H9 (cell line): ENCODE measurements around the gene ZFPM1. TPM values are rescaled to one million over a fixed set of nuclear protein-coding genes. Genes with fewer than 3 reads are reported as not detected.
A peak's percentile ranks its signal among the peaks of the same experiment; 100 is the strongest.

ENCODE experiments used
- DNase-seq: peaks from one replicate; pipeline ENCODE4 v3.0.0-alpha.2; 2017
- H2AFZ ChIP-seq: one replicate; pipeline ENCODE4 v1.6.1; 2013; ENCODE audit warnings: mild to moderate bottlenecking, low read length, control low read depth, moderate library complexity
- H2AK5ac ChIP-seq: 2 replicates; pipeline ENCODE4 v1.6.1; 2013; ENCODE audit warnings: low read length, control low read depth, mixed read lengths; ENCODE audit not compliant: insufficient read length
- H2BK120ac ChIP-seq: one replicate; pipeline ENCODE4 v1.6.1; 2013; ENCODE audit warnings: low read depth, mild to moderate bottlenecking, low read length, control low read depth, inconsistent platforms; ENCODE audit not compliant: poor library complexity, severe bottlenecking
- H2BK12ac ChIP-seq: 2 replicates; pipeline ENCODE4 v1.6.1; 2013; ENCODE audit warnings: low read length, control low read depth, mixed read lengths, low read depth; ENCODE audit not compliant: insufficient read length
- H2BK15ac ChIP-seq: 2 replicates; pipeline ENCODE4 v1.6.1; 2013; ENCODE audit warnings: low read depth, low read length, control low read depth
- H2BK20ac ChIP-seq: one replicate; pipeline ENCODE4 v1.6.1; 2013; ENCODE audit warnings: low read depth, mild to moderate bottlenecking, low read length, control low read depth, inconsistent platforms; ENCODE audit not compliant: poor library complexity, severe bottlenecking
- H2BK5ac ChIP-seq: 2 replicates; pipeline ENCODE4 v1.6.1; 2013; ENCODE audit warnings: low read length, control low read depth, mixed read lengths; ENCODE audit not compliant: insufficient read length
- H3K14ac ChIP-seq: 2 replicates; pipeline ENCODE4 v1.6.1; 2013; ENCODE audit warnings: low read length, control low read depth; ENCODE audit not compliant: insufficient read depth
- H3K18ac ChIP-seq: 2 replicates; pipeline ENCODE4 v1.6.1; 2013; ENCODE audit warnings: low read depth, mild to moderate bottlenecking, mixed read lengths, low read length, control low read depth; ENCODE audit not compliant: insufficient read length
- H3K23ac ChIP-seq: 2 replicates; pipeline ENCODE4 v1.6.1; 2013; ENCODE audit warnings: low read length, control low read depth, mixed read lengths, low read depth; ENCODE audit not compliant: insufficient read length
- H3K23me2 ChIP-seq: 2 replicates; pipeline ENCODE4 v1.6.1; 2013; ENCODE audit warnings: low read depth, mild to moderate bottlenecking, mixed read lengths, low read length, control low read depth; ENCODE audit not compliant: insufficient read length, poor library complexity, severe bottlenecking
- H3K27ac ChIP-seq: 2 replicates; pipeline ENCODE4 v1.5.1; 2013; ENCODE audit warnings: low read length, control low read depth, mixed read lengths, low read depth; ENCODE audit not compliant: insufficient read length
- H3K27me3 ChIP-seq: 2 replicates; pipeline ENCODE4 v1.6.1; 2013; ENCODE audit warnings: low read length, control low read depth, inconsistent platforms; ENCODE audit not compliant: insufficient read depth
- H3K4ac ChIP-seq: 2 replicates; pipeline ENCODE4 v1.6.1; 2013; ENCODE audit warnings: low read depth, mild to moderate bottlenecking, control low read depth, inconsistent platforms, low read length, moderate library complexity
- H3K4me1 ChIP-seq: 2 replicates; pipeline ENCODE4 v1.6.1; 2013; ENCODE audit warnings: low read length, control low read depth, inconsistent platforms; ENCODE audit not compliant: insufficient read depth
- H3K4me2 ChIP-seq: 2 replicates; pipeline ENCODE4 v1.6.1; 2013; ENCODE audit warnings: low read length, control low read depth, mixed read lengths; ENCODE audit not compliant: insufficient read length, insufficient read depth
- H3K56ac ChIP-seq: 2 replicates; pipeline ENCODE4 v1.6.1; 2013; ENCODE audit warnings: low read depth, mild to moderate bottlenecking, mixed read lengths, low read length, control low read depth; ENCODE audit not compliant: insufficient read length
- H3K79me1 ChIP-seq: 2 replicates; pipeline ENCODE4 v1.6.1; 2013; ENCODE audit warnings: low read depth, mild to moderate bottlenecking, moderate library complexity, low read length, control low read depth, inconsistent platforms; ENCODE audit not compliant: insufficient read depth, poor library complexity, severe bottlenecking
- H3K79me2 ChIP-seq: 2 replicates; pipeline ENCODE4 v1.6.1; 2013; ENCODE audit warnings: low read length, control low read depth, inconsistent platforms; ENCODE audit not compliant: insufficient read depth
- H3K9ac ChIP-seq: 2 replicates; pipeline ENCODE4 v1.6.1; 2013; ENCODE audit warnings: low read length, control low read depth, mixed read lengths; ENCODE audit not compliant: insufficient read length; ENCODE audit errors: extremely low read depth
- H3K9me3 ChIP-seq: one replicate; pipeline ENCODE4 v1.6.1; 2013; ENCODE audit warnings: low read depth, low read length, inconsistent platforms; ENCODE audit not compliant: control insufficient read depth
- H3T11ph ChIP-seq: one replicate; pipeline ENCODE4 v1.6.1; 2013; ENCODE audit warnings: mild to moderate bottlenecking, low read length, control low read depth, inconsistent platforms
- H4K20me1 ChIP-seq: one replicate; pipeline ENCODE4 v1.6.1; 2013; ENCODE audit not compliant: control insufficient read depth, insufficient read length, insufficient read depth
- H4K5ac ChIP-seq: 2 replicates; pipeline ENCODE4 v1.6.1; 2013; ENCODE audit warnings: low read depth, mild to moderate bottlenecking, mixed read lengths, low read length, control low read depth; ENCODE audit not compliant: insufficient read length
- H4K8ac ChIP-seq: replicated peaks from 2 replicates; pipeline ENCODE4 v1.6.1; 2013; ENCODE audit warnings: low read length, control low read depth, mixed read lengths, low read depth; ENCODE audit not compliant: insufficient read length
- H4K91ac ChIP-seq: 2 replicates; pipeline ENCODE4 v1.6.1; 2013; ENCODE audit warnings: low read depth, mild to moderate bottlenecking, moderate library complexity, mixed read lengths, low read length, control low read depth; ENCODE audit not compliant: insufficient read length
- H3K27ac Mint-ChIP-seq, 3 experiments: 2 replicates in 2 of 3; 3 replicates in 1 of 3; pipeline ENCODE4 v1.8.0; 2020 to 2021; ENCODE audit warnings: mixed read lengths in 3 of 3, mild to moderate bottlenecking in 1 of 3, moderate library complexity in 1 of 3
- H3K27me3 Mint-ChIP-seq: 2 replicates; pipeline ENCODE4 v1.8.0; 2021; ENCODE audit warnings: low read depth, mild to moderate bottlenecking, moderate library complexity, mixed read lengths
- H3K36me3 Mint-ChIP-seq, 3 experiments: 2 replicates in 2 of 3; 3 replicates in 1 of 3; pipeline ENCODE4 v1.8.0; 2020 to 2021; ENCODE audit warnings: low read depth in 3 of 3, mixed read lengths in 3 of 3; ENCODE audit not compliant: insufficient read depth in 1 of 3
- H3K4me1 Mint-ChIP-seq, 2 experiments: 2 replicates each; pipeline ENCODE4 v1.8.0; 2020; ENCODE audit warnings: mixed read lengths in 2 of 2
- H3K4me3 Mint-ChIP-seq, 2 experiments: 2 replicates in 1 of 2; 3 replicates in 1 of 2; pipeline ENCODE4 v1.8.0; 2020 to 2021; ENCODE audit warnings: mild to moderate bottlenecking in 2 of 2, mixed read lengths in 2 of 2, moderate library complexity in 1 of 2
- H3K9me3 Mint-ChIP-seq, 2 experiments: 2 replicates in 1 of 2; 3 replicates in 1 of 2; pipeline ENCODE4 v1.8.0; 2020; ENCODE audit warnings: mild to moderate bottlenecking in 2 of 2, mixed read lengths in 2 of 2, moderate library complexity in 1 of 2
- CTCF ChIP-seq: fragments of 200-600 bp; sonication (generic); conservative IDR thresholded peaks from 3 replicates; pipeline ENCODE4 v1.8.0; 2021; ENCODE audit warnings: antibody characterized with exemption, mild to moderate bottlenecking
- WGBS: extraction: QIAGEN DNeasy Blood & Tissue Kit; methylation state at CpG from one replicate; pipeline ENCODE4 v1.1.7; 2013; ENCODE audit warnings: missing lambda C conversion rate, low lambda C conversion rate, mixed read lengths; ENCODE audit not compliant: insufficient read length; ENCODE audit errors: extremely low coverage; 5-methylcytosine and 5-hydroxymethylcytosine counted together
- total RNA-seq: library from RNA; stranded (reverse); gene quantifications from 2 replicates; pipeline ENCODE4 v1.2.1, GENCODE V29; 2021

ZFPM1 gene
- total RNA-seq, 1 experiment from 2014 or later, result 3.6 TPM

- Histone ChIP-seq H2BK20ac (no peak overlapping the region), H2BK120ac (no peak overlapping the region), H2BK15ac (no peak overlapping the region), H2BK5ac (no peak overlapping the region), H3K79me1 (no peaks in the 10 kb centered on the region), H3K9ac (no peak overlapping the region), H3K18ac (no peak overlapping the region), H4K8ac (no peak overlapping the region), H3K79me2 (no peaks in the 10 kb centered on the region), H3K23ac (no peak overlapping the region), H3K56ac (no peak overlapping the region), H2AFZ (no peak overlapping the region), H3K27me3 (peaks cover 34% of the 10 kb centered on the region), H4K20me1 (no peaks in the 10 kb centered on the region), H4K91ac (no peak overlapping the region), H2AK5ac (no peak overlapping the region), H4K5ac (no peak overlapping the region), H3K4me2 (peak overlapping the region; percentile 55), H3K14ac (no peak overlapping the region), H2BK12ac (no peak overlapping the region), H3K4me1 (no peaks in the 10 kb centered on the region), H3T11ph (no peak overlapping the region), H3K23me2 (peaks cover 9% of the 10 kb centered on the region), H3K4ac (no peak overlapping the region), H3K9me3 (no peaks in the 10 kb centered on the region), H3K27ac (no peak overlapping the region)
- no CpG with 5 or more reads among the region's 14 CpGs for WGBS
- Mint-ChIP-seq H3K4me3 (peak overlapping the region in 1 of 2 experiments; percentile 79; a peak in 3 of 5 replicates), H3K27ac (no peak overlapping the region), H3K27me3 (peaks cover 53% of the 10 kb centered on the region), H3K9me3 (no peaks in the 10 kb centered on the region), H3K4me1 (peaks cover 9 to 27% of the 10 kb centered on the region in 2 experiments), H3K36me3 (no peaks in the 10 kb centered on the region)
- no peak for DNase-seq
- TF ChIP-seq CTCF, result no peak
Measured at GRCh38 chr16:88456356-88457292, 3.5 kb downstream of the ZFPM1 start.
